Measurements from ENCODE around the gene RAB11FIP3. TPM values are rescaled to one million over a fixed set of nuclear protein-coding genes. Genes with fewer than 3 reads are reported as not detected.
A peak's percentile ranks its signal among the peaks of the same experiment; 100 is the strongest.
"Not testable (repeated sequence)": the region's sequence is repeated elsewhere in the genome, so short reads cannot be mapped to it uniquely, and the experiment has no call there.

The RAB11FIP3 gene
- total RNA-seq, 1 donor from 2014 or later: 60.2 TPM

DNA sequence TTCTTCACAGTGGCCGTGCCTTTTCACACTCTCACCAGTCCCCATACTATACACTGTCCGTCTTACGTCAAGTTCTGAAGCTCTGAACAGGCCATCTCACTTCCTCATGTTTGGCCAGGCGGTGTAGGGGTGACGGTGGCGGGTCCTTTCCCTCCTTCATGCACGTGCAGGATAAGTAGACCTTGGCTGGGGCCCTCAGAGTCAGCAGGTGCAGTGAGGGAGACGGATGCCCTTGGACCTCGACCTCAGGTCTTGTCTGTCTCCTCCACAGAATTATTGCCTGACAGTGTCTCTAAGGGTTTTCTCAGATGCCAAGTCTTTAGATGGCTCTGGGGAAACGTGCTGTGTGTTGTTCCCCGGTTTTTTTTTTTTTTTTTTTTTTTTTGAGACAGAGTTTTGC lies 37.6 kb downstream of the RAB11FIP3 start:
- no peaks in the 10 kb centered on the region for H3K27me3 Mint-ChIP-seq (ENCODE audit: unreplicated experiment)
- no peak overlapping the region for H3K27ac Mint-ChIP-seq (ENCODE audit: unreplicated experiment)
- DNase-seq (ENCODE audit: extremely low spot score, unreplicated experiment): no peak
- peaks cover 10% of the 10 kb centered on the region for H3K4me1 Mint-ChIP-seq (ENCODE audit: unreplicated experiment)
- no peak overlapping the region for H3K4me3 Mint-ChIP-seq (ENCODE audit: unreplicated experiment)
- H3K36me3 Mint-ChIP-seq (ENCODE audit: unreplicated experiment): peaks cover 15% of the 10 kb centered on the region
- H3K9me3 Mint-ChIP-seq (ENCODE audit: unreplicated experiment): no peaks in the 10 kb centered on the region
- TF ChIP-seq, protein P1, sequence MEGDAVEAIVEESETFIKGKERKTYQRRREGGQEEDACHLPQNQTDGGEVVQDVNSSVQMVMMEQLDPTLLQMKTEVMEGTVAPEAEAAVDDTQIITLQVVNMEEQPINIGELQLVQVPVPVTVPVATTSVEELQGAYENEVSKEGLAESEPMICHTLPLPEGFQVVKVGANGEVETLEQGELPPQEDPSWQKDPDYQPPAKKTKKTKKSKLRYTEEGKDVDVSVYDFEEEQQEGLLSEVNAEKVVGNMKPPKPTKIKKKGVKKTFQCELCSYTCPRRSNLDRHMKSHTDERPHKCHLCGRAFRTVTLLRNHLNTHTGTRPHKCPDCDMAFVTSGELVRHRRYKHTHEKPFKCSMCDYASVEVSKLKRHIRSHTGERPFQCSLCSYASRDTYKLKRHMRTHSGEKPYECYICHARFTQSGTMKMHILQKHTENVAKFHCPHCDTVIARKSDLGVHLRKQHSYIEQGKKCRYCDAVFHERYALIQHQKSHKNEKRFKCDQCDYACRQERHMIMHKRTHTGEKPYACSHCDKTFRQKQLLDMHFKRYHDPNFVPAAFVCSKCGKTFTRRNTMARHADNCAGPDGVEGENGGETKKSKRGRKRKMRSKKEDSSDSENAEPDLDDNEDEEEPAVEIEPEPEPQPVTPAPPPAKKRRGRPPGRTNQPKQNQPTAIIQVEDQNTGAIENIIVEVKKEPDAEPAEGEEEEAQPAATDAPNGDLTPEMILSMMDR (IDR thresholded peaks at IDR 0.05): no peak

DNA sequence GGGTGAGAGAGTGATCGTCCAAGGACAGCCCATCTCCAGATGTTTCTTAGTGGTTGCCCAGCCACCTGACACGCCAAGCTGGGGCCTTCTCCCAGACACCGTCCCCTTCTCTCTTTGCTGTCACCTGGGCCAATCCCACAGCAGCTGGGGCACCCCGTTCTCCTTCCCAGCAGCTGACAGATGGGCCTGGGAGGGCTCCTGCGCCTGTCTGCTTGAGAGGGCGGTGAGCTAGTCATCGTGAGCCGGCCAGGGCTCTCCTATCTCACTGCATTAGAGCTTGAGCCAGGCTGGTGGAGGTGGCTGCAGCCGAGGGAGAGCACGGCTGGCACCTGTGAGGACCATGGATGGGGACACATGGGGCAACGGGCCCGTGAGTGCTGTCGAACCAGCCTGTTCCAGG lies 41.2 kb downstream of the RAB11FIP3 start:
- peaks cover 11% of the 10 kb centered on the region for H3K36me3 Mint-ChIP-seq (ENCODE audit: unreplicated experiment)
- DNase-seq (ENCODE audit: extremely low spot score, unreplicated experiment): no peak
- no peak overlapping the region for H3K27ac Mint-ChIP-seq (ENCODE audit: unreplicated experiment)
- H3K4me3 Mint-ChIP-seq (ENCODE audit: unreplicated experiment): no peak overlapping the region
- no peaks in the 10 kb centered on the region for H3K27me3 Mint-ChIP-seq (ENCODE audit: unreplicated experiment)
- peaks cover 13% of the 10 kb centered on the region for H3K4me1 Mint-ChIP-seq (ENCODE audit: unreplicated experiment)
- H3K9me3 Mint-ChIP-seq (ENCODE audit: unreplicated experiment): no peaks in the 10 kb centered on the region
- TF ChIP-seq, protein P1 (IDR thresholded peaks at IDR 0.05): no peak

DNA sequence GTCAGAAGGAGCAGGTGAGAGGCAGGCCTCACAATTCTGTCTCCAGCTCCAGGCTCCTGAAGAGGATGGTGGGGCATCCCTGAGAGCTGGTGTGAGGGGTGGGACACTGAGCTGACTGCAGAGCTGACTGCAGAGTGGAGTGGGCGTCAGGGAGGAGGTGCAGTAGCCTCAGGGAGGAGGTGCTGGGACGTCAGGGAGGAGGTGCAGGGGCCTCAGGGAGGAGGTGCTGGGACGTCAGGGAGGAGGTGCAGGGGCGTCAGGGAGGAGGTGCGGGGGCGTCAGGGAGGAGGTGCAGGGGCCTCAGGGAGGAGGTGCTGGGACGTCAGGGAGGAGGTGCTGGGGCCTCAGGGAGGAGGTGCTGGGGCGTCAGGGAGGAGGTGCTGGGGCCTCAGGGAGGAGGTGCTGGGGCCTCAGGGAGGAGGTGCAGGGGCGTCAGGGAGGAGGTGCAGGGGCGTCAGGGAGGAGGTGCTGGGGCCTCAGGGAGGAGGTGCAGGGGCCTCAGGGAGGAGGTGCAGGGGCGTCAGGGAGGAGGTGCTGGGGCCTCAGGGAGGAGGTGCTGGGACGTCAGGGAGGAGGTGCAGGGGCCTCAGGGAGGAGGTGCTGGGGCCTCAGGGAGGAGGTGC lies 41.9 kb downstream of the RAB11FIP3 start:
- not testable (repeated sequence) for H3K27ac Mint-ChIP-seq (ENCODE audit: unreplicated experiment); H3K36me3 Mint-ChIP-seq (ENCODE audit: unreplicated experiment); H3K4me3 Mint-ChIP-seq (ENCODE audit: unreplicated experiment); DNase-seq (ENCODE audit: extremely low spot score, unreplicated experiment); H3K27me3 Mint-ChIP-seq (ENCODE audit: unreplicated experiment); H3K9me3 Mint-ChIP-seq (ENCODE audit: unreplicated experiment)
- H3K4me1 Mint-ChIP-seq (ENCODE audit: unreplicated experiment): peaks cover 20% of the 10 kb centered on the region

DNA sequence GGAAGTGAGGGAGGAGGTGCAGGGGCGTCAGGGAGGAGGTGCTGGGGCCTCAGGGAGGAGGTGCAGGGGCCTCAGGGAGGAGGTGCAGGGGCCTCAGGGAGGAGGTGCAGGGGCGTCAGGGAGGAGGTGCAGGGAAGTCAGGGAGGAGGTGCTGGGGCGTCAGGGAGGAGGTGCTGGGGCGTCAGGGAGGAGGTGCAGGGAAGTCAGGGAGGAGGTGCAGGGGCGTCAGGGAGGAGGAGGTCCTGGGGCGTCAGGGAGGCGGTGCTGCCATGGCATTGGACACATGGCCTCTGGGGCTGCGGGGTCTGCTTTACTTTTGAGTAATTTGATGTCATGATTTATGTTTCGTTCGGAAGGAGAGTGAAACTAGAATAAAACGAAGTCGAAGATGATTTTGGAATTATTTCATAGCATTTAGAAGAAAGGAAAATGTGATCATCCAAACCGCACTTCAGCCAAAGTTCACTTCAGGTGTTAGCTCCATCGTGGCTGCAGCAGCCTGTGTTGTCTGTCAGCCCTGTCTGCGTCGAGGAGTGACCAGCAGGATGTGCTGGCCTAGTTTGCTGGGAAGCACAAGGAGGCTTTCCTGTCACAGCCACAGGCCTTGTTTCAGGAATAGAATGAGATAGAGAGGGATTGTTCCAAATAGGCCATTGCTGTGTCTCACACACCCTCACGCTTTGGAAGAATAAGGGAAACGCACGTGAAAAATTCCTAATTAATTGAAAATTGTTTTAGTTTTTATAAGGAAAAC lies 42.8 kb downstream of the RAB11FIP3 start:
- no peak for DNase-seq (ENCODE audit: extremely low spot score, unreplicated experiment)
- Mint-ChIP-seq H3K4me3 (ENCODE audit: unreplicated experiment) (no peak overlapping the region), H3K27me3 (ENCODE audit: unreplicated experiment) (no peaks in the 10 kb centered on the region), H3K36me3 (ENCODE audit: unreplicated experiment) (peaks cover 2% of the 10 kb centered on the region), H3K4me1 (ENCODE audit: unreplicated experiment) (peaks cover 29% of the 10 kb centered on the region), H3K27ac (ENCODE audit: unreplicated experiment) (no peak overlapping the region), H3K9me3 (ENCODE audit: unreplicated experiment) (no peaks in the 10 kb centered on the region)
- TF ChIP-seq, protein P1 (IDR thresholded peaks at IDR 0.05): no peak

DNA sequence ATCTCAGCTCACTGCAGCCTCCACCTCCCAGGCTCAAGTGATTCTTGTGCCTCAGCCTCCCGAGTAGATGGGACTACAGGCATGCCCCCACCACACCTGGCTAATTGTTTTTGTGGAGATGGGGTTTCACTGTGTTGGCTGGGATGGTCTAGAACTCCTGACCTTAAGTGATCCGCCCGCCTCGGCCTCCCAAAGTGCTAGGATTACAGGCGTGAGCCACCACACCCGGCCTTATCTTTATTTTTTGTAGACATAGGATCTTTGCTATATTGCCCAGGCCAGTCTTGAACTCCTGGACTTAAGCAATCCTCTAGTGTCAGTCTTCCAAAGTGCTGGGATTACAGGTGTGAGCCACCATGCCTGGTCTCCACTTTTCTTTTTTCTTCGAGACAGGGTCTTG lies 44.0 kb downstream of the RAB11FIP3 start:
- H3K4me3 Mint-ChIP-seq (ENCODE audit: unreplicated experiment); DNase-seq (ENCODE audit: extremely low spot score, unreplicated experiment); H3K27ac Mint-ChIP-seq (ENCODE audit: unreplicated experiment); H3K27me3 Mint-ChIP-seq (ENCODE audit: unreplicated experiment); H3K36me3 Mint-ChIP-seq (ENCODE audit: unreplicated experiment); H3K9me3 Mint-ChIP-seq (ENCODE audit: unreplicated experiment): not testable (repeated sequence)
- peaks cover 40% of the 10 kb centered on the region for H3K4me1 Mint-ChIP-seq (ENCODE audit: unreplicated experiment)

DNA sequence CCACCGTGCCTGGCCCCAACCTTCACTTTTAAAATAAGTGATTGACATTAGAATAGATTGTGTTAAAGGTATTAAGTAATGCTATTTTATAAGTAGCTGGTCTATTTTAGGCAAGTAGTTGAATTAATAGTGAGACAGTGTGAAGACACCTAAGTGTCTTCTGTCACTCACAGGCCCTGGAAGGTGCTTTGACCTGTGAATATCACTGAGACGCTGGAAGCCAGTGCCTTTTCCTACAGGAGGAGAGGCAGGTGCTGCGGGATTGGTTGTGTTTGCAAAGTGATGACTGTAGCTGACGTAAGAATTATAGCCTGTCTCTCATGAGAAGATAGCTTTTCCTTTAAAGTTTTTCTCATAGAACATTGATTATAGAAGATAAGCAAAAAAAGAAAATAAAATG lies 45.0 kb downstream of the RAB11FIP3 start:
- Mint-ChIP-seq H3K9me3 (ENCODE audit: unreplicated experiment) (no peaks in the 10 kb centered on the region), H3K36me3 (ENCODE audit: unreplicated experiment) (peaks cover 19% of the 10 kb centered on the region), H3K27me3 (ENCODE audit: unreplicated experiment) (no peaks in the 10 kb centered on the region), H3K4me1 (ENCODE audit: unreplicated experiment) (peaks cover 40% of the 10 kb centered on the region), H3K27ac (ENCODE audit: unreplicated experiment) (peak overlapping the region; percentile 88), H3K4me3 (ENCODE audit: unreplicated experiment) (no peak overlapping the region)
- DNase-seq (ENCODE audit: extremely low spot score, unreplicated experiment): no peak
- TF ChIP-seq, protein P1 (IDR thresholded peaks at IDR 0.05): no peak
